ENCODE results near the gene IQSEC1.

The IQSEC1 gene

GRCh38 chr3:13046569-13047274 lies 26.5 kb downstream of the IQSEC1 start:
- DNase-seq, result no peak

- no peak for DNase-seq
Observed at GRCh38 chr3:13045904-13046568, 27.2 kb downstream of the IQSEC1 start.

GRCh38 chr3:13045241-13045903 lies 27.9 kb downstream of the IQSEC1 start:
- DNase-seq, result no peak

GRCh38 chr3:13044496-13045240 lies 28.6 kb downstream of the IQSEC1 start:
- no peak for DNase-seq

GRCh38 chr3:13043656-13044055 lies 29.6 kb downstream of the IQSEC1 start:
- no peak for DNase-seq

GRCh38 chr3:13042715-13043271 lies 30.4 kb downstream of the IQSEC1 start:
- DNase-seq, result no peak

- DNase-seq, result no peak
Observed at GRCh38 chr3:13042127-13042701, 31.0 kb downstream of the IQSEC1 start.

GRCh38 chr3:13041113-13041776 lies 32.0 kb downstream of the IQSEC1 start:
- DNase-seq, result no peak

GRCh38 chr3:13040361-13041074 lies 32.7 kb downstream of the IQSEC1 start:
- peak; percentile 62 for DNase-seq

- no peak for DNase-seq
Observed at GRCh38 chr3:13039213-13039896, 33.9 kb downstream of the IQSEC1 start.

GRCh38 chr3:13037458-13038117 lies 35.6 kb downstream of the IQSEC1 start:
- no peak for DNase-seq

GRCh38 chr3:13034861-13035260 lies 38.4 kb downstream of the IQSEC1 start:
- DNase-seq, result no peak

GRCh38 chr3:13034109-13034800 lies 39.0 kb downstream of the IQSEC1 start:
- DNase-seq, result no peak

- no peak for DNase-seq
Observed at GRCh38 chr3:13032206-13032605, 41.0 kb downstream of the IQSEC1 start.

GRCh38 chr3:13031621-13032020 lies 41.6 kb downstream of the IQSEC1 start:
- DNase-seq, result no peak

GRCh38 chr3:13030684-13031083 lies 42.5 kb downstream of the IQSEC1 start:
- no peak for DNase-seq

GRCh38 chr3:13028010-13028821 lies 45.0 kb downstream of the IQSEC1 start:
- no peak for DNase-seq

GRCh38 chr3:13027154-13027553 lies 46.1 kb downstream of the IQSEC1 start:
- DNase-seq, result no peak

GRCh38 chr3:13026534-13026933 lies 46.7 kb downstream of the IQSEC1 start:
- no peak for DNase-seq

All from CD4-positive, alpha-beta T cell treated with Interleukin-17A for 1 hour (primary cell).